Measurements from ENCODE around the gene CCDC6. TPM values are rescaled to one million over a fixed set of nuclear protein-coding genes. Genes with fewer than 3 reads are reported as not detected.

The CCDC6 gene
- polyA plus RNA-seq, 1 donor (not counting 4 experiments of a cell fraction or from before 2014, with no cell fraction given) = 46.5 TPM

- Histone ChIP-seq H3K27ac (ENCODE audit: control insufficient read depth, insufficient read depth, low read length) (peak overlapping the region; percentile 47), H3K79me2 (ENCODE audit: control insufficient read depth, insufficient read depth, low read length) (peaks cover 94% of the 10 kb centered on the region), H2AFZ (ENCODE audit: control insufficient read depth, low read length) (no peak overlapping the region), H3K27me3 (ENCODE audit: control insufficient read depth, extremely low read depth, insufficient read depth, low read length) (no peaks in the 10 kb centered on the region), H3K9ac (ENCODE audit: control insufficient read depth, extremely low read depth, insufficient read depth, low read length) (peak overlapping the region; percentile 11), H3K4me2 (ENCODE audit: control insufficient read depth, extremely low read depth, insufficient read depth, low read depth, low read length) (peak overlapping the region; percentile 38), H3K36me3 (ENCODE audit: control insufficient read depth in 2 of 2, extremely low read depth in 1 of 2, insufficient read depth in 2 of 2, low read length in 2 of 2) (peaks cover 7 to 13% of the 10 kb centered on the region in 2 experiments), H3K4me1 (ENCODE audit: control insufficient read depth, extremely low read depth, insufficient read depth, low read length) (peaks cover 33% of the 10 kb centered on the region), H3K4me3 (ENCODE audit: control insufficient read depth in 2 of 3, extremely low read depth in 1 of 3, insufficient read depth in 2 of 3, low read depth in 1 of 3, low read length in 3 of 3) (peak overlapping the region in 1 of 3 experiments; percentile 30), H4K20me1 (ENCODE audit: control insufficient read depth, extremely low read depth, insufficient read depth, low read length) (peaks cover 18% of the 10 kb centered on the region), H3K9me1 (ENCODE audit: control insufficient read depth, extremely low read depth, insufficient read depth, low read length) (peaks cover 5% of the 10 kb centered on the region), H3K9me3 (ENCODE audit: control insufficient read depth, low read depth, low read length) (no peaks in the 10 kb centered on the region)
- dilution Hi-C loops (cut with MboI; ENCODE audit: extremely low pct_ligation_motif_present, low sequenced_read_pairs) = no loop called here
- peak; percentile 90 for FAIRE-seq
- TF ChIP-seq, protein P1, sequence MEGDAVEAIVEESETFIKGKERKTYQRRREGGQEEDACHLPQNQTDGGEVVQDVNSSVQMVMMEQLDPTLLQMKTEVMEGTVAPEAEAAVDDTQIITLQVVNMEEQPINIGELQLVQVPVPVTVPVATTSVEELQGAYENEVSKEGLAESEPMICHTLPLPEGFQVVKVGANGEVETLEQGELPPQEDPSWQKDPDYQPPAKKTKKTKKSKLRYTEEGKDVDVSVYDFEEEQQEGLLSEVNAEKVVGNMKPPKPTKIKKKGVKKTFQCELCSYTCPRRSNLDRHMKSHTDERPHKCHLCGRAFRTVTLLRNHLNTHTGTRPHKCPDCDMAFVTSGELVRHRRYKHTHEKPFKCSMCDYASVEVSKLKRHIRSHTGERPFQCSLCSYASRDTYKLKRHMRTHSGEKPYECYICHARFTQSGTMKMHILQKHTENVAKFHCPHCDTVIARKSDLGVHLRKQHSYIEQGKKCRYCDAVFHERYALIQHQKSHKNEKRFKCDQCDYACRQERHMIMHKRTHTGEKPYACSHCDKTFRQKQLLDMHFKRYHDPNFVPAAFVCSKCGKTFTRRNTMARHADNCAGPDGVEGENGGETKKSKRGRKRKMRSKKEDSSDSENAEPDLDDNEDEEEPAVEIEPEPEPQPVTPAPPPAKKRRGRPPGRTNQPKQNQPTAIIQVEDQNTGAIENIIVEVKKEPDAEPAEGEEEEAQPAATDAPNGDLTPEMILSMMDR (optimal IDR thresholded peaks at IDR 0.05 in 1 of 3, IDR thresholded peaks at IDR 0.05 in 1 of 3, conservative IDR thresholded peaks at IDR 0.05 in 1 of 3; ENCODE audit: extremely low read depth in 1 of 3, insufficient read depth in 2 of 3, low read length in 3 of 3) = no peak
- no peak for TF ChIP-seq EZH2 (IDR thresholded peaks at IDR 0.05; ENCODE audit: low read length)
- DNase-seq (ENCODE audit: low read depth, low spot score) = no peak
Measured at GRCh38 chr10:59894114-59894513, 12.2 kb downstream of the CCDC6 start.

GRCh38 chr10:59892697-59893096 is 13.7 kb downstream of the CCDC6 start:
- no peak for FAIRE-seq
- H3K9me3 ChIP-seq (ENCODE audit: control insufficient read depth, low read depth, low read length) = no peaks in the 10 kb centered on the region
- no peak overlapping the region for H3K4me2 ChIP-seq (ENCODE audit: control insufficient read depth, extremely low read depth, insufficient read depth, low read depth, low read length)
- H3K27ac ChIP-seq (ENCODE audit: control insufficient read depth, insufficient read depth, low read length) = no peak overlapping the region
- peaks cover 11 to 18% of the 10 kb centered on the region in 2 experiments for H3K36me3 ChIP-seq (ENCODE audit: control insufficient read depth in 2 of 2, extremely low read depth in 1 of 2, insufficient read depth in 2 of 2, low read length in 2 of 2)
- H3K4me1 ChIP-seq (ENCODE audit: control insufficient read depth, extremely low read depth, insufficient read depth, low read length) = peaks cover 33% of the 10 kb centered on the region
- H3K79me2 ChIP-seq (ENCODE audit: control insufficient read depth, insufficient read depth, low read length) = peaks cover 94% of the 10 kb centered on the region
- no peak for DNase-seq (ENCODE audit: low read depth, low spot score)
- no peak overlapping the region for H2AFZ ChIP-seq (ENCODE audit: control insufficient read depth, low read length)
- H3K9ac ChIP-seq (ENCODE audit: control insufficient read depth, extremely low read depth, insufficient read depth, low read length) = no peak overlapping the region
- peaks cover 22% of the 10 kb centered on the region for H4K20me1 ChIP-seq (ENCODE audit: control insufficient read depth, extremely low read depth, insufficient read depth, low read length)
- no peaks in the 10 kb centered on the region for H3K27me3 ChIP-seq (ENCODE audit: control insufficient read depth, extremely low read depth, insufficient read depth, low read length)
- TF ChIP-seq, protein P1 (optimal IDR thresholded peaks at IDR 0.05 in 1 of 3, IDR thresholded peaks at IDR 0.05 in 1 of 3, conservative IDR thresholded peaks at IDR 0.05 in 1 of 3; ENCODE audit: extremely low read depth in 1 of 3, insufficient read depth in 2 of 3, low read length in 3 of 3) = no peak
- no peak for TF ChIP-seq EZH2 (IDR thresholded peaks at IDR 0.05; ENCODE audit: low read length)
- H3K9me1 ChIP-seq (ENCODE audit: control insufficient read depth, extremely low read depth, insufficient read depth, low read length) = peaks cover 5% of the 10 kb centered on the region
- H3K4me3 ChIP-seq (ENCODE audit: control insufficient read depth in 2 of 3, extremely low read depth in 1 of 3, insufficient read depth in 2 of 3, low read depth in 1 of 3, low read length in 3 of 3) = no peak overlapping the region
- dilution Hi-C loops (cut with MboI; ENCODE audit: extremely low pct_ligation_motif_present, low sequenced_read_pairs) = no loop called here

Measured in keratinocyte (primary cell).